GM18873 (cell line): ENCODE results near the gene COG5.

Experiments used
- ATAC-seq: cut with Tn5 transposase; IDR thresholded peaks from one replicate; pipeline ENCODE4 v1.9.1; 2021; ENCODE audit warnings: mild to moderate bottlenecking, moderate library complexity, moderate number of reproducible peaks; ENCODE audit not compliant: unreplicated experiment, low FRiP score

The COG5 gene

GRCh38 chr7:107398161-107398560 is 165.6 kb downstream of the COG5 start:
- no peak for ATAC-seq

- no peak for ATAC-seq
Measured at GRCh38 chr7:107396990-107397389, 166.7 kb downstream of the COG5 start.

- ATAC-seq = no peak
Measured at GRCh38 chr7:107396081-107396480, 167.6 kb downstream of the COG5 start.

GRCh38 chr7:107394831-107395230 is 168.9 kb downstream of the COG5 start:
- ATAC-seq = no peak

GRCh38 chr7:107394276-107394675 is 169.4 kb downstream of the COG5 start:
- ATAC-seq = no peak

- ATAC-seq = no peak
Measured at GRCh38 chr7:107392830-107393229, 170.9 kb downstream of the COG5 start.

GRCh38 chr7:107390916-107391315 is 172.8 kb downstream of the COG5 start:
- no peak for ATAC-seq

GRCh38 chr7:107388604-107389003 is 175.1 kb downstream of the COG5 start:
- ATAC-seq = no peak

GRCh38 chr7:107387573-107388219 is 176.0 kb downstream of the COG5 start:
- no peak for ATAC-seq

- no peak for ATAC-seq
Measured at GRCh38 chr7:107387128-107387527, 176.6 kb downstream of the COG5 start.

- no peak for ATAC-seq
Measured at GRCh38 chr7:107386548-107387102, 177.1 kb downstream of the COG5 start.

GRCh38 chr7:107384025-107384424 is 179.7 kb downstream of the COG5 start:
- ATAC-seq = no peak

GRCh38 chr7:107383203-107383602 is 180.5 kb downstream of the COG5 start:
- ATAC-seq = no peak

- no peak for ATAC-seq
Measured at GRCh38 chr7:107381453-107381852, 182.3 kb downstream of the COG5 start.

- ATAC-seq = no peak
Measured at GRCh38 chr7:107373354-107373753, 190.4 kb downstream of the COG5 start.

- no peak for ATAC-seq
Measured at GRCh38 chr7:107372298-107372697, 191.4 kb downstream of the COG5 start.

- ATAC-seq = no peak
Measured at GRCh38 chr7:107370816-107371215, 192.9 kb downstream of the COG5 start.

- no peak for ATAC-seq
Measured at GRCh38 chr7:107364787-107365186, 198.9 kb downstream of the COG5 start.

GRCh38 chr7:107359520-107360316 is 204.0 kb downstream of the COG5 start:
- no peak for ATAC-seq

GRCh38 chr7:107355616-107356015 is 208.1 kb downstream of the COG5 start:
- no peak for ATAC-seq

GRCh38 chr7:107354640-107355039 is 209.1 kb downstream of the COG5 start:
- ATAC-seq = no peak

GRCh38 chr7:107353701-107354100 is 210.0 kb downstream of the COG5 start:
- ATAC-seq = no peak
